GM19099 (cell line): Measurements from ENCODE around the gene DUSP23.

Experiments
- POLR2A ChIP-seq: IDR thresholded peaks from 3 replicates; pipeline ENCODE4 v1.6.1; 2011; ENCODE audit warnings: low read depth; ENCODE audit not compliant: insufficient read length; ENCODE audit errors: extremely low read depth

The DUSP23 gene

GRCh38 chr1:159780583-159781582 lies at the start of gene DUSP23:
TSS of gene DUSP23 (plus strand) at chr1:159780962. CDS start at chr1:159781101, 139 bp downstream.
- peak; percentile 53 for TF ChIP-seq POLR2A

GRCh38 chr1:159737238-159737916 lies 43.4 kb upstream of the DUSP23 start:
- TF ChIP-seq POLR2A = no peak

GRCh38 chr1:159743651-159744410 lies 36.9 kb upstream of the DUSP23 start:
- no peak for TF ChIP-seq POLR2A

GRCh38 chr1:159746666-159747065 lies 34.1 kb upstream of the DUSP23 start:
- no peak for TF ChIP-seq POLR2A

GRCh38 chr1:159748370-159748769 lies 32.4 kb upstream of the DUSP23 start:
- TF ChIP-seq POLR2A = no peak

GRCh38 chr1:159749630-159750029 lies 31.1 kb upstream of the DUSP23 start:
- no peak for TF ChIP-seq POLR2A

- no peak for TF ChIP-seq POLR2A
Measured at GRCh38 chr1:159750621-159751020, 30.1 kb upstream of the DUSP23 start.

GRCh38 chr1:159751031-159751430 lies 29.7 kb upstream of the DUSP23 start:
- TF ChIP-seq POLR2A = no peak

GRCh38 chr1:159752135-159752580 lies 28.6 kb upstream of the DUSP23 start:
- TF ChIP-seq POLR2A = no peak

GRCh38 chr1:159753386-159753785 lies 27.4 kb upstream of the DUSP23 start:
- no peak for TF ChIP-seq POLR2A

GRCh38 chr1:159755451-159756007 lies 25.2 kb upstream of the DUSP23 start:
- no peak for TF ChIP-seq POLR2A

- no peak for TF ChIP-seq POLR2A
Measured at GRCh38 chr1:159756397-159756796, 24.4 kb upstream of the DUSP23 start.

- no peak for TF ChIP-seq POLR2A
Measured at GRCh38 chr1:159763686-159764085, 17.1 kb upstream of the DUSP23 start.

- no peak for TF ChIP-seq POLR2A
Measured at GRCh38 chr1:159765806-159766205, 15.0 kb upstream of the DUSP23 start.
